NB4 (cell line): Measurements from ENCODE around the gene CACNA2D3.

Experiments
- DNase-seq: peaks from one replicate; pipeline ENCODE4 v3.0.0; 2010; ENCODE audit warnings: low read depth
- H3K4me3 ChIP-seq: one replicate; pipeline ENCODE4 v1.5.1; 2011; ENCODE audit warnings: mild to moderate bottlenecking, low read depth, low read length, moderate library complexity
- CTCF ChIP-seq: IDR thresholded peaks from one replicate; pipeline ENCODE4 v1.5.1; 2012; ENCODE audit warnings: low read depth, low read length
- MAX ChIP-seq: IDR thresholded peaks from 2 replicates; pipeline ENCODE4 v1.6.1; 2011; ENCODE audit warnings: low read depth, low read length
- MYC ChIP-seq: IDR thresholded peaks from 2 replicates; pipeline ENCODE4 v1.6.1; 2011; ENCODE audit warnings: low read depth, low read length
- POLR2A ChIP-seq: IDR thresholded peaks from 2 replicates; pipeline ENCODE4 v1.6.1; 2011; ENCODE audit warnings: mild to moderate bottlenecking; ENCODE audit not compliant: insufficient read length; ENCODE audit errors: extremely low read depth

The CACNA2D3 gene

GRCh38 chr3:54167999-54168398 lies 45.6 kb downstream of the CACNA2D3 start:
- TF ChIP-seq POLR2A (no peak), MAX (no peak), CTCF (no peak), MYC (no peak)
- DNase-seq = no peak
- H3K4me3 ChIP-seq = no peak overlapping the region

- no peak overlapping the region for H3K4me3 ChIP-seq
- DNase-seq = no peak
- TF ChIP-seq MAX = no peak
- TF ChIP-seq POLR2A = no peak
- TF ChIP-seq CTCF = no peak
- no peak for TF ChIP-seq MYC
Observed at GRCh38 chr3:54168451-54168850, 46.1 kb downstream of the CACNA2D3 start.

GRCh38 chr3:54169524-54169923 lies 47.2 kb downstream of the CACNA2D3 start:
- TF ChIP-seq MAX (no peak), CTCF (no peak)
- DNase-seq = no peak
- no peak overlapping the region for H3K4me3 ChIP-seq

- no peak for DNase-seq
Observed at GRCh38 chr3:54171509-54171908, 49.2 kb downstream of the CACNA2D3 start.

GRCh38 chr3:54171951-54172350 lies 49.6 kb downstream of the CACNA2D3 start:
- no peak overlapping the region for H3K4me3 ChIP-seq
- TF ChIP-seq CTCF = no peak
- TF ChIP-seq MAX = no peak
- TF ChIP-seq MYC = no peak
- TF ChIP-seq POLR2A = no peak
- DNase-seq = no peak

More at GRCh38 chr3:54171509-54171908, 49.2 kb downstream of the CACNA2D3 start:
- no peak for TF ChIP-seq MAX
- no peak for TF ChIP-seq CTCF
- no peak overlapping the region for H3K4me3 ChIP-seq

GRCh38 chr3:54173371-54173770 lies 51.0 kb downstream of the CACNA2D3 start:
- TF ChIP-seq MAX (no peak), POLR2A (no peak), CTCF (no peak)
- no peak for DNase-seq
- H3K4me3 ChIP-seq = no peak overlapping the region
